Measurements from ENCODE around the gene SEMA6D.
A peak's percentile ranks its signal among the peaks of the same experiment; 100 is the strongest.

SEMA6D gene

GRCh38 chr15:47781527-47781926 is 64.2 kb downstream of the SEMA6D start:
- no peak for DNase-seq (ENCODE audit: low read depth, low spot score)

- DNase-seq (ENCODE audit: low read depth, low spot score), result no peak
Observed at GRCh38 chr15:47784820-47785219, 67.5 kb downstream of the SEMA6D start.

- DNase-seq (ENCODE audit: low read depth, low spot score), result no peak
Observed at GRCh38 chr15:47786371-47786770, 69.1 kb downstream of the SEMA6D start.

GRCh38 chr15:47787875-47788274 is 70.6 kb downstream of the SEMA6D start:
- no peak for DNase-seq (ENCODE audit: low read depth, low spot score)

- no peak for DNase-seq (ENCODE audit: low read depth, low spot score)
Observed at GRCh38 chr15:47788685-47789084, 71.4 kb downstream of the SEMA6D start.

- no peak for DNase-seq (ENCODE audit: low read depth, low spot score)
Observed at GRCh38 chr15:47791161-47791560, 73.9 kb downstream of the SEMA6D start.

GRCh38 chr15:47792231-47792630 is 74.9 kb downstream of the SEMA6D start:
- DNase-seq (ENCODE audit: low read depth, low spot score), result no peak

GRCh38 chr15:47794252-47794914 is 77.1 kb downstream of the SEMA6D start:
- DNase-seq (ENCODE audit: low read depth, low spot score), result no peak

- DNase-seq (ENCODE audit: low read depth, low spot score), result no peak
Observed at GRCh38 chr15:47795864-47796263, 78.6 kb downstream of the SEMA6D start.

- no peak for DNase-seq (ENCODE audit: low read depth, low spot score)
Observed at GRCh38 chr15:47796339-47796738, 79.0 kb downstream of the SEMA6D start.

GRCh38 chr15:47796830-47797229 is 79.5 kb downstream of the SEMA6D start:
- DNase-seq (ENCODE audit: low read depth, low spot score), result no peak

- DNase-seq (ENCODE audit: low read depth, low spot score), result no peak
Observed at GRCh38 chr15:47801522-47801921, 84.2 kb downstream of the SEMA6D start.

GRCh38 chr15:47802216-47802615 is 84.9 kb downstream of the SEMA6D start:
- DNase-seq (ENCODE audit: low read depth, low spot score), result no peak

- no peak for DNase-seq (ENCODE audit: low read depth, low spot score)
Observed at GRCh38 chr15:47803767-47804166, 86.5 kb downstream of the SEMA6D start.

GRCh38 chr15:47804733-47805132 is 87.4 kb downstream of the SEMA6D start:
- DNase-seq (ENCODE audit: low read depth, low spot score), result no peak

GRCh38 chr15:47806008-47806407 is 88.7 kb downstream of the SEMA6D start:
- DNase-seq (ENCODE audit: low read depth, low spot score), result no peak

GRCh38 chr15:47811172-47811571 is 93.9 kb downstream of the SEMA6D start:
- no peak for DNase-seq (ENCODE audit: low read depth, low spot score)

GRCh38 chr15:47812470-47812999 is 95.2 kb downstream of the SEMA6D start:
- no peak for DNase-seq (ENCODE audit: low read depth, low spot score)

- DNase-seq (ENCODE audit: low read depth, low spot score), result no peak
Observed at GRCh38 chr15:47813748-47814384, 96.6 kb downstream of the SEMA6D start.

GRCh38 chr15:47814620-47815019 is 97.3 kb downstream of the SEMA6D start:
- DNase-seq (ENCODE audit: low read depth, low spot score), result no peak

- peak; percentile 45 for DNase-seq (ENCODE audit: low read depth, low spot score)
Observed at GRCh38 chr15:47817969-47818548, 100.8 kb downstream of the SEMA6D start.

- DNase-seq (ENCODE audit: low read depth, low spot score), result no peak
Observed at GRCh38 chr15:47819158-47819557, 101.9 kb downstream of the SEMA6D start.

Measured in ELF-1 (cell line).